HG03432 (cell line): ENCODE data around the gene CAP1.
A peak's percentile ranks its signal among the peaks of the same experiment; 100 is the strongest.

Experiments used
- ATAC-seq: cut with Tn5 transposase; IDR thresholded peaks from one replicate; pipeline ENCODE4 v1.9.1; 2021; ENCODE audit warnings: mild to moderate bottlenecking, moderate library complexity; ENCODE audit not compliant: unreplicated experiment

CAP1 gene

GRCh38 chr1:40094466-40095110 lies 54.1 kb downstream of the CAP1 start:
- no peak for ATAC-seq

- no peak for ATAC-seq
Measured at GRCh38 chr1:40095806-40096205, 55.3 kb downstream of the CAP1 start.

- ATAC-seq = peak; percentile 27
Measured at GRCh38 chr1:40096646-40096976, 56.1 kb downstream of the CAP1 start.

GRCh38 chr1:40096977-40097782 lies 56.7 kb downstream of the CAP1 start, which contains the start of gene PPT1:
Gene PPT1 (minus strand): TSS chr1:40097252. CDS start chr1:40097238, 14 bp downstream.
- ATAC-seq = peak; percentile 94

GRCh38 chr1:40102038-40102437 lies 61.5 kb downstream of the CAP1 start:
- ATAC-seq = no peak

- no peak for ATAC-seq
Measured at GRCh38 chr1:40102896-40103295, 62.4 kb downstream of the CAP1 start.

- no peak for ATAC-seq
Measured at GRCh38 chr1:40105028-40105427, 64.5 kb downstream of the CAP1 start.

GRCh38 chr1:40107290-40107959 lies 66.9 kb downstream of the CAP1 start:
- ATAC-seq = no peak

- ATAC-seq = no peak
Measured at GRCh38 chr1:40110389-40110788, 69.9 kb downstream of the CAP1 start.

GRCh38 chr1:40114400-40114799 lies 73.9 kb downstream of the CAP1 start:
- no peak for ATAC-seq

- ATAC-seq = no peak
Measured at GRCh38 chr1:40120128-40120527, 79.6 kb downstream of the CAP1 start.
